Karpas-422 (cell line): ENCODE measurements around the gene SH3BP5L. TPM values are rescaled to one million over a fixed set of nuclear protein-coding genes. Genes with fewer than 3 reads are reported as not detected.

Experiments
- DNase-seq: peaks from one replicate; pipeline ENCODE4 v3.0.0-alpha.2; 2015
- H2AFZ ChIP-seq: fragments of 200-600 bp; sonication (generic); 2 replicates; pipeline ENCODE4 v1.6.1; 2014; ENCODE audit warnings: antibody characterized with exemption, low read length, mixed read lengths
- H3K27ac ChIP-seq: fragments of 200-600 bp; sonication (generic); 2 replicates; pipeline ENCODE4 v1.5.1; 2014; ENCODE audit warnings: mild to moderate bottlenecking, low read length, moderate library complexity
- H3K27me3 ChIP-seq: fragments of 200-600 bp; sonication (generic); 2 replicates; pipeline ENCODE4 v1.6.1; 2014; ENCODE audit warnings: low read length, mixed read lengths
- H3K36me3 ChIP-seq: fragments of 200-600 bp; sonication (generic); 2 replicates; pipeline ENCODE4 v1.6.1; 2014; ENCODE audit warnings: low read length, mixed read lengths; ENCODE audit not compliant: insufficient read depth
- H3K4me1 ChIP-seq: fragments of 200-600 bp; sonication (generic); 2 replicates; pipeline ENCODE4 v1.6.1; 2014; ENCODE audit warnings: mild to moderate bottlenecking, low read length, mixed read lengths
- H3K4me2 ChIP-seq: fragments of 200-600 bp; sonication (generic); 2 replicates; pipeline ENCODE4 v1.6.1; 2014; ENCODE audit warnings: low read length, low read depth, mild to moderate bottlenecking; ENCODE audit not compliant: poor library complexity, severe bottlenecking
- H3K4me3 ChIP-seq: fragments of 200-600 bp; sonication (generic); 2 replicates; pipeline ENCODE4 v1.5.1; 2014; ENCODE audit warnings: mild to moderate bottlenecking, antibody characterized with exemption, low read length, mixed read lengths
- H3K79me2 ChIP-seq: fragments of 200-600 bp; sonication (generic); 2 replicates; pipeline ENCODE4 v1.6.1; 2014; ENCODE audit warnings: mild to moderate bottlenecking, low read length, mixed read lengths
- H3K9ac ChIP-seq: fragments of 200-600 bp; sonication (generic); 2 replicates; pipeline ENCODE4 v1.6.0; 2014; ENCODE audit warnings: low read length
- H3K9me2 ChIP-seq: fragments of 200-600 bp; sonication (generic), shearing (Covaris generic); replicated peaks from 2 replicates; pipeline ENCODE4 v1.6.0; 2014; ENCODE audit warnings: mild to moderate bottlenecking, low read length, moderate library complexity; ENCODE audit not compliant: insufficient read depth
- H3K9me3 ChIP-seq: fragments of 300-700, 200-600 bp; sonication (generic); 2 replicates; pipeline ENCODE4 v1.6.1; 2014; ENCODE audit warnings: low read length, mixed read lengths
- H4K20me1 ChIP-seq: fragments of 200-600 bp; sonication (generic); 2 replicates; pipeline ENCODE4 v1.6.1; 2014; ENCODE audit warnings: mild to moderate bottlenecking, antibody characterized with exemption, low read length, low read depth; ENCODE audit not compliant: insufficient read depth
- total RNA-seq: library from RNA; depleted of rRNA; stranded (reverse); fragments of >200 nt; shearing (Covaris generic); gene quantifications from 2 replicates; pipeline ENCODE4 v1.2.3, GENCODE V29; 2014; ENCODE audit warnings: low replicate concordance

SH3BP5L gene
- total RNA-seq, 1 experiment from 2014 or later, result 14.6 TPM

GRCh38 chr1:248828845-248829244 lies 3.1 kb upstream of the SH3BP5L start:
- H4K20me1 ChIP-seq, result no peaks in the 10 kb centered on the region
- H3K36me3 ChIP-seq, result no peaks in the 10 kb centered on the region
- no peak overlapping the region for H3K4me2 ChIP-seq
- H3K79me2 ChIP-seq, result peaks cover 18% of the 10 kb centered on the region
- H3K9ac ChIP-seq, result no peak overlapping the region
- H3K4me1 ChIP-seq, result peaks cover 23% of the 10 kb centered on the region
- DNase-seq, result no peak
- no peaks in the 10 kb centered on the region for H3K9me2 ChIP-seq
- no peaks in the 10 kb centered on the region for H3K27me3 ChIP-seq
- H3K4me3 ChIP-seq, result no peak overlapping the region
- no peak overlapping the region for H2AFZ ChIP-seq
- no peaks in the 10 kb centered on the region for H3K9me3 ChIP-seq
- no peak overlapping the region for H3K27ac ChIP-seq

- Histone ChIP-seq H3K79me2 (peaks cover 47% of the 10 kb centered on the region), H3K4me3 (peak overlapping the region; percentile 70), H3K9me3 (no peaks in the 10 kb centered on the region), H3K36me3 (no peaks in the 10 kb centered on the region), H3K4me2 (peak overlapping the region; percentile 80), H4K20me1 (no peaks in the 10 kb centered on the region; the same call in 1 of the 2 replicates), H2AFZ (peak overlapping the region; percentile 98; the same call in 1 of the 2 replicates), H3K9me2 (no peaks in the 10 kb centered on the region), H3K27me3 (no peaks in the 10 kb centered on the region), H3K9ac (peak overlapping the region; percentile 83), H3K27ac (no peak overlapping the region), H3K4me1 (peaks cover 52% of the 10 kb centered on the region)
- DNase-seq, result no peak
These were observed 174 bp downstream of the SH3BP5L start for GRCh38 chr1:248825573-248825908.

GRCh38 chr1:248825136-248825535 lies 579 bp downstream of the SH3BP5L start:
- DNase-seq, result no peak
- no peaks in the 10 kb centered on the region; the same call in 1 of the 2 replicates for H4K20me1 ChIP-seq
- H3K27ac ChIP-seq, result no peak overlapping the region
- peak overlapping the region; percentile 80 for H3K4me2 ChIP-seq
- H3K79me2 ChIP-seq, result peaks cover 51% of the 10 kb centered on the region
- H3K36me3 ChIP-seq, result no peaks in the 10 kb centered on the region; the same call in 1 of the 2 replicates
- no peaks in the 10 kb centered on the region for H3K27me3 ChIP-seq
- no peaks in the 10 kb centered on the region for H3K9me3 ChIP-seq
- H3K4me3 ChIP-seq, result peak overlapping the region; percentile 70
- no peak overlapping the region for H2AFZ ChIP-seq
- peak overlapping the region; percentile 83 for H3K9ac ChIP-seq
- peaks cover 56% of the 10 kb centered on the region for H3K4me1 ChIP-seq
- H3K9me2 ChIP-seq, result no peaks in the 10 kb centered on the region

GRCh38 chr1:248824701-248825100 lies 1.0 kb downstream of the SH3BP5L start:
- Histone ChIP-seq H3K4me2 (peak overlapping the region; percentile 80), H3K27ac (no peak overlapping the region), H3K9me3 (no peaks in the 10 kb centered on the region), H3K27me3 (no peaks in the 10 kb centered on the region), H3K36me3 (no peaks in the 10 kb centered on the region; the same call in 1 of the 2 replicates), H3K9me2 (no peaks in the 10 kb centered on the region), H3K4me3 (peak overlapping the region; percentile 70), H3K79me2 (peaks cover 54% of the 10 kb centered on the region), H2AFZ (no peak overlapping the region), H4K20me1 (no peaks in the 10 kb centered on the region; the same call in 1 of the 2 replicates), H3K9ac (peak overlapping the region; percentile 83), H3K4me1 (peaks cover 60% of the 10 kb centered on the region)
- DNase-seq, result no peak

GRCh38 chr1:248824301-248824700 lies 1.4 kb downstream of the SH3BP5L start:
- Histone ChIP-seq H3K4me2 (peak overlapping the region; percentile 80), H3K4me1 (peaks cover 64% of the 10 kb centered on the region)

DNA sequence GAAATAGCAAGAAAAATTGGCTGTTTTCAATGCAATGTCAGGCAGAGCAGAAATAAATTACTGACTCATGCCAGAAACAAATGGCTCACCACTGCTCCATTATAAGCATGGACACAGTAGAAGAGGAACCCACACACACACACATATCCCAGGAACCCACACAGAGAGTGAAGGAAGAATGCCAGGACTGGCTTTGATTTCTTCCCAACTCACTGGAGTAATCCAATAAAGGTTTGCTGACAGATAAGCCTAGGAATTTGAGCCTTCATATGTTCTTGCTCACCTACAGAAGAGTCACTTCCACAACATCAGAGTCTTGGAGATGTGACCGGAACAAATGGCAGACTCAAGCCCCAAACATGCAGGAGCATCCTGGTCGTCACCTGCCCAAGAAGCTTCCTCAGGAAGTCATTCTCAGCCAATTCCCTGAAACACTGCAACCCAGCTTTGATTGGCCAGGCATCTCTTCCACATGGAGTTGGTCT lies 2.2 kb downstream of the SH3BP5L start:
- no peak for DNase-seq
- Histone ChIP-seq H3K79me2 (peaks cover 62% of the 10 kb centered on the region), H3K4me3 (peak overlapping the region; percentile 70; the same call in 1 of the 2 replicates), H2AFZ (no peak overlapping the region), H3K9me2 (no peaks in the 10 kb centered on the region), H3K4me2 (peak overlapping the region; percentile 80), H3K27me3 (no peaks in the 10 kb centered on the region), H3K4me1 (peaks cover 69% of the 10 kb centered on the region), H3K36me3 (no peaks in the 10 kb centered on the region; the same call in 1 of the 2 replicates), H3K9ac (no peak overlapping the region; the same call in 1 of the 2 replicates), H3K27ac (no peak overlapping the region; the same call in 1 of the 2 replicates), H4K20me1 (no peaks in the 10 kb centered on the region; the same call in 1 of the 2 replicates), H3K9me3 (no peaks in the 10 kb centered on the region)

More at GRCh38 chr1:248824301-248824700, 1.4 kb downstream of the SH3BP5L start:
- DNase-seq, result no peak
- Histone ChIP-seq H3K27ac (no peak overlapping the region), H2AFZ (no peak overlapping the region), H3K79me2 (peaks cover 55% of the 10 kb centered on the region), H3K27me3 (no peaks in the 10 kb centered on the region), H3K9ac (peak overlapping the region; percentile 83; the same call in 1 of the 2 replicates), H3K36me3 (no peaks in the 10 kb centered on the region; the same call in 1 of the 2 replicates), H3K4me3 (peak overlapping the region; percentile 70; the same call in 1 of the 2 replicates), H3K9me3 (no peaks in the 10 kb centered on the region), H4K20me1 (no peaks in the 10 kb centered on the region; the same call in 1 of the 2 replicates), H3K9me2 (no peaks in the 10 kb centered on the region)

- peaks cover 67% of the 10 kb centered on the region for H3K79me2 ChIP-seq
- H3K4me1 ChIP-seq, result peaks cover 68% of the 10 kb centered on the region
- peak overlapping the region; percentile 40; the same call in 1 of the 2 replicates for H3K9ac ChIP-seq
- H3K27me3 ChIP-seq, result no peaks in the 10 kb centered on the region
- no peaks in the 10 kb centered on the region; the same call in 1 of the 2 replicates for H3K36me3 ChIP-seq
- H3K9me2 ChIP-seq, result no peaks in the 10 kb centered on the region
- no peaks in the 10 kb centered on the region for H3K9me3 ChIP-seq
- H3K27ac ChIP-seq, result peak overlapping the region; percentile 54
- H4K20me1 ChIP-seq, result no peaks in the 10 kb centered on the region; the same call in 1 of the 2 replicates
- DNase-seq, result peak; percentile 90
- H3K4me2 ChIP-seq, result peak overlapping the region; percentile 80
- H2AFZ ChIP-seq, result no peak overlapping the region
- H3K4me3 ChIP-seq, result peak overlapping the region; percentile 70; the same call in 1 of the 2 replicates
These were observed 3.3 kb downstream of the SH3BP5L start for GRCh38 chr1:248822148-248823032.

DNA sequence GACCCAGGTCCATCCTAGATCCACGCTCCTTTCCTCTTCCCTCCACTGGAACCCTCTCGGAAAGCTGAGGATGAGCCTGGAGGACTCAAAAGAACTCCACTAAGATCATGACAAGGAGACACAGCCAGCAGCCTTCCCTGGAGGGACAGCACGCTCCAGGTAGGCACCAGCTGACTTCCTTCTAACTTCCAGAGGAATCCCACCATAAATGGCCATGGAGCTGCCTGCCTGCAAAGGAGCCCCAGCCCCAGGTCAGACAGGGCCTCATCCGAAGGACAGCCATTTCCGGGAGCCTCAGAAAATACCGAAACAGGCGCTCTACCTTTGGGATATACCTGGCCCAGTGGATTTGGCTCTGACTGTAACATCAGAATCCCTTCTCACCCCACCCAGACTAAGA lies 4.1 kb downstream of the SH3BP5L start:
- DNase-seq, result no peak
- Histone ChIP-seq H3K27ac (peak overlapping the region; percentile 54), H3K36me3 (no peaks in the 10 kb centered on the region; the same call in 1 of the 2 replicates), H3K27me3 (no peaks in the 10 kb centered on the region), H3K4me1 (peaks cover 61% of the 10 kb centered on the region), H3K9ac (no peak overlapping the region), H3K9me3 (no peaks in the 10 kb centered on the region), H3K4me3 (peak overlapping the region; percentile 41; the same call in 1 of the 2 replicates), H3K4me2 (peak overlapping the region; percentile 80), H3K79me2 (peaks cover 67% of the 10 kb centered on the region), H4K20me1 (no peaks in the 10 kb centered on the region; the same call in 1 of the 2 replicates), H3K9me2 (no peaks in the 10 kb centered on the region), H2AFZ (no peak overlapping the region)
